B cell (primary cell): ENCODE data around the gene PROCA1. TPM values are rescaled to one million over a fixed set of nuclear protein-coding genes. Genes with fewer than 3 reads are reported as not detected.

ENCODE experiments used
- ATAC-seq: fragments of 200-7000 bp; cut with Tn5 transposase; one replicate; pipeline ENCODE4 v1.10.0; 2021; ENCODE audit warnings: low read depth, mild to moderate bottlenecking, moderate number of reproducible peaks, moderate library complexity
- CTCF ChIA-PET: fragments of 350-600 bp; sonication (Branson Sonifier 250); formaldehyde crosslinking; loops from one replicate; lab custom pipeline; 2021; ENCODE audit warnings: antibody characterized with exemption, inconsistent platforms; lab: Charles Lee
- POLR2A ChIA-PET: fragments of 350-600 bp; sonication (Branson Sonifier 250); formaldehyde crosslinking; loops from one replicate; lab custom pipeline; 2021; ENCODE audit warnings: antibody characterized with exemption; lab: Charles Lee
- DNase-seq: peaks from one replicate; pipeline ENCODE4 v3.0.0; 2013
- H2AFZ ChIP-seq: 2 replicates; pipeline ENCODE4 v1.6.1; 2012; ENCODE audit warnings: mild to moderate bottlenecking, low read depth, low read length; ENCODE audit not compliant: insufficient read depth, poor library complexity, severe bottlenecking
- H3K27ac ChIP-seq, 2 donors: 1 replicate in 1 of 2; 2 replicates in 1 of 2; pipeline ENCODE4 v1.5.1; 2012 to 2013; ENCODE audit warnings: low read length in 2 of 2, mild to moderate bottlenecking in 2 of 2, moderate library complexity in 1 of 2
- H3K27me3 ChIP-seq, 4 experiments: fragments of 200-600 bp in 1 of 4; sonication (generic) in 1 of 4; replicated peaks in 1 of 4; 1 replicate in 2 of 4; 2 replicates in 2 of 4; pipeline versions ENCODE4 v1.6.1 to v1.7.0; 2013 to 2016; ENCODE audit warnings: low read length in 3 of 4, mild to moderate bottlenecking in 2 of 4, mixed read lengths in 1 of 4, moderate library complexity in 1 of 4; ENCODE audit not compliant: insufficient read depth in 4 of 4, control insufficient read depth in 3 of 4; ENCODE audit errors: control extremely low read depth in 1 of 4
- H3K36me3 ChIP-seq, 2 experiments: replicated peaks in 1 of 2; 1 replicate in 1 of 2; 2 replicates in 1 of 2; pipeline versions ENCODE4 v1.6.1 to v1.7.1; 2013; ENCODE audit warnings: low read length in 1 of 2; ENCODE audit not compliant: insufficient read depth in 2 of 2, control insufficient read depth in 1 of 2; ENCODE audit errors: control extremely low read depth in 1 of 2, extremely low read depth in 1 of 2
- H3K4me1 ChIP-seq, 2 donors: fragments of 200-600 bp in 1 of 2; sonication (generic) in 1 of 2; 1 replicate in 1 of 2; 2 replicates in 1 of 2; pipeline versions ENCODE4 v1.5.1 to v1.6.1; 2013 to 2017; ENCODE audit warnings: low read length in 2 of 2; ENCODE audit not compliant: control insufficient read depth in 2 of 2, insufficient read depth in 2 of 2
- H3K4me2 ChIP-seq: replicated peaks from 2 replicates; pipeline ENCODE3; 2012; ENCODE audit warnings: mild to moderate bottlenecking, low read depth, low read length; ENCODE audit not compliant: poor library complexity, severe bottlenecking
- H3K4me3 ChIP-seq, 5 experiments: fragments of 200-600 bp in 1 of 5; sonication (generic) in 1 of 5; 1 replicate in 3 of 5; 2 replicates in 2 of 5; pipeline versions ENCODE4 v1.5.1 to v1.7.0; 2011 to 2016; ENCODE audit warnings: low read length in 4 of 5, mild to moderate bottlenecking in 4 of 5, low read depth in 2 of 5, control low read depth in 1 of 5, moderate library complexity in 1 of 5; ENCODE audit not compliant: insufficient read depth in 1 of 5; ENCODE audit errors: control extremely low read depth in 1 of 5, extremely low read depth in 1 of 5
- H3K79me2 ChIP-seq: fragments of 200-600 bp; sonication (generic); one replicate; pipeline ENCODE4 v1.6.0; 2016; ENCODE audit warnings: low read length; ENCODE audit not compliant: control insufficient read depth, insufficient read depth
- H3K9ac ChIP-seq: fragments of 200-600 bp; sonication (generic); 2 replicates; pipeline ENCODE4 v1.6.1; 2017; ENCODE audit warnings: mild to moderate bottlenecking, low read length, moderate library complexity
- H3K9me3 ChIP-seq, 3 donors: one replicate each; pipeline versions ENCODE4 v1.6.1 to v1.7.1; 2013; ENCODE audit warnings: low read length in 2 of 3; ENCODE audit not compliant: control insufficient read depth in 2 of 3, insufficient read depth in 1 of 3; ENCODE audit errors: control extremely low read depth in 1 of 3
- H4K20me1 ChIP-seq: 2 replicates; pipeline ENCODE4 v1.6.0; 2012; ENCODE audit warnings: mild to moderate bottlenecking, low read length; ENCODE audit not compliant: insufficient read depth, control insufficient read depth, poor library complexity, severe bottlenecking
- H3K27ac Mint-ChIP-seq: one replicate; pipeline ENCODE4 v1.8.0; 2021; ENCODE audit warnings: mixed read lengths
- H3K27me3 Mint-ChIP-seq: one replicate; pipeline ENCODE4 v1.8.0; 2021; ENCODE audit warnings: mixed read lengths
- H3K4me1 Mint-ChIP-seq: one replicate; pipeline ENCODE4 v1.8.0; 2021; ENCODE audit warnings: mixed read lengths
- H3K4me3 Mint-ChIP-seq: one replicate; pipeline ENCODE4 v1.8.0; 2021; ENCODE audit warnings: mixed read lengths
- H3K9me3 Mint-ChIP-seq: one replicate; pipeline ENCODE4 v1.8.0; 2022; ENCODE audit warnings: mixed read lengths; ENCODE audit not compliant: insufficient read depth
- CTCF ChIP-seq: fragments of 200-600 bp; IDR thresholded peaks from one replicate; pipeline ENCODE4 v1.8.0; 2022; ENCODE audit warnings: antibody characterized with exemption, mild to moderate bottlenecking
- EZH2 ChIP-seq: IDR thresholded peaks from 2 replicates; pipeline ENCODE4 v1.6.1; 2012; ENCODE audit warnings: borderline replicate concordance, low read depth, mild to moderate bottlenecking, moderate library complexity, low read length; ENCODE audit not compliant: insufficient read depth, poor library complexity, severe bottlenecking
- WGBS: methylation state at CpG from one replicate; pipeline ENCODE4 v1.1.5; 2013; ENCODE audit warnings: missing lambda C conversion rate; ENCODE audit not compliant: insufficient coverage; 5-methylcytosine and 5-hydroxymethylcytosine counted together
- intact Hi-C: fragments of 100-400 bp; cut with micrococcal nuclease; formaldehyde crosslinking; loops from one replicate; pipeline ENCODE4 v1.10.0; 2022
- polyA plus RNA-seq: library from polyadenylated mRNA; depleted of rRNA; stranded (reverse); fragments of >200 nt; gene quantifications from 2 replicates; pipeline ENCODE4 v1.2.3, GENCODE V29; 2012
- total RNA-seq, 2 donors: library from RNA; stranded (reverse); fragments of 120-200 nt in 1 of 2; gene quantifications; 1 replicate in 1 of 2; 2 replicates in 1 of 2; pipeline versions ENCODE4 v1.2.3 to v1.2.4, GENCODE V29; 2013 to 2022

PROCA1 gene
- total and polyA plus RNA-seq, 2 donors (not counting 1 experiment from before 2014, with no cell fraction given): 7.4 to 26.8 TPM

DNA sequence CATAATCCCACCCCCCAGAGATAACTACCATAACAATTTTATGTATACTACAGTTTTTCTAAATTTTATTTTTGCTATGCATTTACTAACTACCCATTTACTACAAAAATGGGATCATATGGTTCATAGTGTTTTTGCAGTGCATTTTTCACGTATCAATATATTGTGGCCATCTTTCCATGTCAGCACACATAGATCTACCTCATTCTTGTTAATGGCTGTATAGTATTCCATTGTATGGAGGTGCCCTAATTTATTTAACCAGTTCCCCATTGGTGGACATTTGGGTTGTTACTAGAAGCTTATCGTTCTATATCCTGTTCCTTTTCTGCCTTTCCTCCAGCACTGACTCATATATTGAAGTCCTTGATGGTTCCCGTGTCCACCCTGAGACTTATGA, 22.7 kb downstream of the PROCA1 start:
- Histone ChIP-seq H3K9me3 (no peaks in the 10 kb centered on the region), H3K4me3 (no peak overlapping the region), H3K79me2 (no peaks in the 10 kb centered on the region), H3K9ac (no peak overlapping the region), H4K20me1 (peaks cover 7% of the 10 kb centered on the region), H3K27me3 (no peaks in the 10 kb centered on the region), H3K27ac (no peak overlapping the region), H3K36me3 (peaks cover 23 to 79% of the 10 kb centered on the region in 2 experiments), H2AFZ (no peak overlapping the region), H3K4me1 (no peaks in the 10 kb centered on the region), H3K4me2 (no peak overlapping the region)
- Mint-ChIP-seq H3K4me1 (no peaks in the 10 kb centered on the region), H3K9me3 (no peaks in the 10 kb centered on the region), H3K4me3 (no peak overlapping the region), H3K27me3 (no peaks in the 10 kb centered on the region), H3K27ac (no peak overlapping the region)
- intact Hi-C loops: no loop called here
- TF ChIP-seq EZH2 (no peak), CTCF (no peak)
- CTCF ChIA-PET: interaction anchor here (1.7 kb wide), 1 partner anchor 45 kb away, joined by 4 read pairs; no protein-coding TSS in a partner anchor
- ATAC-seq: no peak
- WGBS: 100% methylated on average over 1 of the region's 3 CpGs
- DNase-seq: no peak
- POLR2A ChIA-PET: no interaction called here

- ATAC-seq (no peak), DNase-seq (no peak)
- Mint-ChIP-seq H3K4me1 (no peaks in the 10 kb centered on the region), H3K4me3 (no peak overlapping the region), H3K27me3 (no peaks in the 10 kb centered on the region), H3K27ac (no peak overlapping the region), H3K9me3 (no peaks in the 10 kb centered on the region)
- Histone ChIP-seq H3K9me3 (no peaks in the 10 kb centered on the region), H3K79me2 (no peaks in the 10 kb centered on the region), H3K27me3 (no peaks in the 10 kb centered on the region), H3K27ac (no peak overlapping the region), H3K4me2 (no peak overlapping the region), H3K9ac (no peak overlapping the region), H3K4me3 (no peak overlapping the region), H2AFZ (no peak overlapping the region), H3K36me3 (peaks cover 21 to 77% of the 10 kb centered on the region in 2 experiments), H4K20me1 (peaks cover 7% of the 10 kb centered on the region), H3K4me1 (no peaks in the 10 kb centered on the region)
- ChIA-PET POLR2A (no interaction called here), CTCF (interaction anchor here (1.7 kb wide), 1 partner anchor 45 kb away, joined by 4 read pairs; no protein-coding TSS in a partner anchor)
- TF ChIP-seq CTCF: no peak
- TF ChIP-seq EZH2: no peak
- intact Hi-C loops: no loop called here
- no CpG with 5 or more reads among the region's 4 CpGs for WGBS
These were observed 23.2 kb downstream of the PROCA1 start for GRCh38 chr17:28688481-28688880.
